EL (cell line): ENCODE data around the gene RNH1.
A peak's percentile ranks its signal among the peaks of the same experiment; 100 is the strongest.

Experiments
- DNase-seq: peaks from one replicate; pipeline ENCODE4 v3.0.0-alpha.2; 2016

Gene RNH1

GRCh38 chr11:506995-507726 is at the start of gene RNH1:
Gene RNH1 (minus strand): TSS chr11:507242. CDS start chr11:502162, 5,080 bp downstream.
- DNase-seq: peak; percentile 95

GRCh38 chr11:555780-556661 is 49.0 kb upstream of the RNH1 start:
- DNase-seq: no peak

GRCh38 chr11:555227-555779 is 48.3 kb upstream of the RNH1 start:
- no peak for DNase-seq

GRCh38 chr11:554428-555226 is 47.6 kb upstream of the RNH1 start:
- peak; percentile 54 for DNase-seq

GRCh38 chr11:553988-554340 is 46.9 kb upstream of the RNH1 start:
- no peak for DNase-seq

- no peak for DNase-seq
These were observed 46.3 kb upstream of the RNH1 start for GRCh38 chr11:553083-553987.

- DNase-seq: no peak
These were observed 44.6 kb upstream of the RNH1 start for GRCh38 chr11:551596-551995.

- DNase-seq: no peak
These were observed 44.1 kb upstream of the RNH1 start for GRCh38 chr11:551131-551530.

- DNase-seq: no peak
These were observed 43.7 kb upstream of the RNH1 start for GRCh38 chr11:550746-551085.

GRCh38 chr11:550021-550745 is 43.1 kb upstream of the RNH1 start:
- DNase-seq: no peak

GRCh38 chr11:548700-549603 is 41.9 kb upstream of the RNH1 start:
- DNase-seq: no peak

- no peak for DNase-seq
These were observed 38.1 kb upstream of the RNH1 start for GRCh38 chr11:545171-545570.

- no peak for DNase-seq
These were observed 37.8 kb upstream of the RNH1 start for GRCh38 chr11:544817-545166.

- DNase-seq: no peak
These were observed 34.4 kb upstream of the RNH1 start for GRCh38 chr11:541433-541885.

GRCh38 chr11:540583-541432 is 33.8 kb upstream of the RNH1 start:
- DNase-seq: no peak

- no peak for DNase-seq
These were observed 33.0 kb upstream of the RNH1 start for GRCh38 chr11:539971-540481.

- DNase-seq: no peak
These were observed 31.5 kb upstream of the RNH1 start for GRCh38 chr11:538431-539051.

- DNase-seq: no peak
These were observed 30.8 kb upstream of the RNH1 start for GRCh38 chr11:537622-538430.
